GM12891 (cell line): ENCODE results near the gene GOSR2.
"Not testable (repeated sequence)": the region's sequence is repeated elsewhere in the genome, so short reads cannot be mapped to it uniquely, and the experiment has no call there.

Experiments
- DNase-seq: peaks from one replicate; pipeline ENCODE4 v3.0.0; 2011; ENCODE audit warnings: low spot score; ENCODE audit not compliant: insufficient read length
- FAIRE-seq: peaks from 2 replicates; lab custom pipeline; 2011; peaks lifted over from hg19 to GRCh38; lab: Jason Lieb, UNC
- PAX5 ChIP-seq: IDR thresholded peaks from 2 replicates; pipeline ENCODE4 v1.6.1; 2011; ENCODE audit warnings: low read length, moderate library complexity, mild to moderate bottlenecking; ENCODE audit not compliant: insufficient read depth, severe bottlenecking
- POLR2A ChIP-seq: IDR thresholded peaks from 2 replicates; pipeline ENCODE4 v1.6.1; 2011; ENCODE audit warnings: low read depth, low read length, control low read depth
- POLR2AphosphoS5 ChIP-seq: IDR thresholded peaks from 2 replicates; pipeline ENCODE4 v1.6.1; 2011; ENCODE audit warnings: low read depth, low read length, control low read depth
- POU2F2 ChIP-seq: IDR thresholded peaks from 2 replicates; pipeline ENCODE4 v1.6.1; 2011; ENCODE audit warnings: low read depth, mild to moderate bottlenecking, control low read depth, low read length, moderate library complexity
- SPI1 ChIP-seq: IDR thresholded peaks from 2 replicates; pipeline ENCODE4 v1.6.1; 2011; ENCODE audit warnings: low read depth, low read length, control low read depth
- TAF1 ChIP-seq: IDR thresholded peaks from 2 replicates; pipeline ENCODE4 v1.6.1; 2011; ENCODE audit warnings: low read depth, low read length, control low read depth

Gene GOSR2

DNA sequence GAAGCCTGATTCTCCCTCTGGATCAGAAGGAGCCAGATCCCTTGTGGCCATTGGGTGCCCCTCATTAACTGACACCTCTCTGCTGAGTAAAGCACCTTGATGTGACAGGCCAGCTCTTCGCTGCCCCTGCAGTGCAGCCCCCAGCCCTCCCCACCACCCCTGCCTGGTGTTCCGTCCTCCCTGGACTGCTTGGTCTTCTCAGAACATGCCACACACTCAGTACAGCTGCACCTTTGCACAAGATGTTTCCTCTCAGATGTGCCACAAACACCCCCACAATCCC, 20.2 kb downstream of the GOSR2 start:
- DNase-seq: no peak
- peak; percentile 81 for FAIRE-seq
- TF ChIP-seq POU2F2 (no peak), PAX5 (no peak), SPI1 (no peak), POLR2AphosphoS5 (no peak), TAF1 (no peak), POLR2A (no peak; the same call in 1 of the 2 replicates)

DNA sequence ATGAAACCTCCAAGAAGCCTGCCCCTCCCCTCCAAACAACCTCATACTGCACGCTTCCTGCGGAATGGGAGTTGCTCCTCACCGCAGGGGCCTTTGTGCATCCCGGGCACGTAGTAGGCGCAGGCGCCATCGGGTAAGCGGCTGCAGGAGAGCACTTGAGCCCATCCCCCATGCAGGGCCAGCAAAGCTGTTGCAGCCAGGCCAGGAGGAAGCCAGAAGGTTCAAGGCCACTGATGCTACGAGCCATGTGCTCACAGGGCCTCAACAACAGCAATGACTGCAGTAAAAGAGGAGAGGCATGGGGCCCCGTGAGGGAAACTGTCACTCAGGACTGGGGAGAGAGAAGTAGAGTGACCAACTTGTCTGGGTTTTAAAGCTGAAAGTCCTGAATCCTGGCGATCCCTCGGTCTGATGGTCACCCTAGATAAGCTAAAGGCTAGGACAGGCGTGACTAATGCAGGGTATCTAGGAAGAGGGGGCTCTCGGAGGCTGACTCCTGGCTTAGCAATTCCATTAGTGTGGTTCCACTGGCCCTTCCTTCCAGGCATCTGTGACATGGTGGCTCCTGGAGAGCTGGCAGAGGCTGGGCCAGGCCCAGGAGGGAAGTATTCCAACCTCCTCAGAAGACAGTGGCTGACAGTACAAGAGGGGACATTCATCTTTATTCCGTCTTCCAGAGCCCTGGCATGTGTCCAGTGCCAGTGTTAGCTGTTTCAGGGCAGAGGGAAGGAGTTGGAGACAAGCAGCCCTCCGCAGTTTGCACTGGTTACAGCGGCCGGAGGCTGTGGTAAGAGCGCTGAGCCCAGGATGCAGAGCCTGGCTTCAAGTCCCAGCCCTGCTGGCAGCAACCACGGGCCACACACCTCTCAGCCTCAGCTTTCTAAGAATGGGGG, 20.8 kb downstream of the GOSR2 start:
- FAIRE-seq (peak; percentile 56), DNase-seq (no peak)
- TF ChIP-seq POLR2A (peak; percentile 46; the same call in 1 of the 2 replicates), POLR2AphosphoS5 (no peak)

DNA sequence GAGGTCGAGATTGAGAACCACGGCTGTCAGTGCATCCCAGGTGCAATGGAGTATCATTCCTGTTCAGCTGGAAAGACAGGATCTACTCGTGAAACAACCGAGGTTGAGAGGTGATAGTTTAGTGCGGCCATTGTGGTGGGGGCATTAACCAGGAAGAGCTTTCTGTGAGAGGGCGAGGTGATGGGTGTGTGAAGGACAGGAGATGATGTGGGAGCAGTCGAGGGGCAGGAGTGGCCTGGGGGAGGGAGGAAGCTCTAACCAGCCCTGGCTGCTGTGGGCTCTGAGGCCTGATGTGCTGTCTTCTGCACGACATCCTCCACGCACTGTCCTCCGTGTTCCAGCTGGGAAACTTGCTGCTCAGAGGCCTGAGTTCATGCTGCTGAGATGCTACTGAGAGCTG, 22.0 kb downstream of the GOSR2 start:
- no peak for DNase-seq
- TF ChIP-seq POLR2A: no peak
- TF ChIP-seq POLR2AphosphoS5: no peak
- no peak for TF ChIP-seq POU2F2
- TF ChIP-seq PAX5: no peak
- TF ChIP-seq SPI1: no peak
- no peak for TF ChIP-seq TAF1
- FAIRE-seq: no peak

DNA sequence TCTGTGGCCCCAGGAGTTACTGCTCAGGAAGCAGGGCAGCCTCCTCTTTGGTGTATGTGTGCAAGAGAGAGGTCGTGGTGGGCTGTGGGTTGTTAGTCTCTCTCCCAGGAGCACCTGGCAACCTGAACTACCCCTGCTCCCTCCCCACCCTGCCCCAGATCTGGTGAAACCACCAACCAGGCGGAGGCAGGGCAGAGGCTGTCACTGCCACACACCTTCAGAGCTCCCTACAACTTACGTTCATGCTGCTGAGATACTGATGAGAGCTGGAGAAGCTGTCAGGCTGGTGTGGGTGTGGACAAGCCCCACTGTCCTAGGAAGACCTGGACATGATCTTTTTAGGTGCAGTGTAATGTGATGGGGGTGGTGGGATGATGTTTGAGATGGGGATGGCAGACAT, 24.3 kb downstream of the GOSR2 start:
- DNase-seq (no peak), FAIRE-seq (no peak)
- TF ChIP-seq TAF1 (no peak), POU2F2 (no peak)

DNA sequence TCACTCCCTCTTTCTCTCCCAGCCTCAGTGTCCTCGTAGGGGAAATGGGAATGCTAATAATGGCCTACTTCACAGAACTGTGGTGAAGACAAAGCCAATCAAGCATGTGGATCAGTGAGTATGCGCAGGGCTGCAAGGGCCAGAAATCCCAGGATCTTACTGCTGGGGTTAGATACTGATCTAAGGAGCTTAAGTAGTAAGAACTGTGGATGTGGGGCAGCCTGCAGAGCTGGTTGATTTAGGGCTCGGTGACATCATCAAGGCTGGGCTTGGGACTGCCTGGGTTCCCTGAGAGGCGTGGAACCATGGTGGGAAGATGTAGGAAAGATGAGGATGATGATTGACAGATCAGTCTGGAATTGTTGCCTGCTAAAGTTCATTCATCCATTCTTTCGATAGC, 25.6 kb downstream of the GOSR2 start:
- FAIRE-seq (no peak), DNase-seq (no peak)
- no peak for TF ChIP-seq POU2F2
- TF ChIP-seq POLR2AphosphoS5: no peak
- TF ChIP-seq PAX5: no peak
- no peak for TF ChIP-seq TAF1
- TF ChIP-seq POLR2A: no peak
- no peak for TF ChIP-seq SPI1

DNA sequence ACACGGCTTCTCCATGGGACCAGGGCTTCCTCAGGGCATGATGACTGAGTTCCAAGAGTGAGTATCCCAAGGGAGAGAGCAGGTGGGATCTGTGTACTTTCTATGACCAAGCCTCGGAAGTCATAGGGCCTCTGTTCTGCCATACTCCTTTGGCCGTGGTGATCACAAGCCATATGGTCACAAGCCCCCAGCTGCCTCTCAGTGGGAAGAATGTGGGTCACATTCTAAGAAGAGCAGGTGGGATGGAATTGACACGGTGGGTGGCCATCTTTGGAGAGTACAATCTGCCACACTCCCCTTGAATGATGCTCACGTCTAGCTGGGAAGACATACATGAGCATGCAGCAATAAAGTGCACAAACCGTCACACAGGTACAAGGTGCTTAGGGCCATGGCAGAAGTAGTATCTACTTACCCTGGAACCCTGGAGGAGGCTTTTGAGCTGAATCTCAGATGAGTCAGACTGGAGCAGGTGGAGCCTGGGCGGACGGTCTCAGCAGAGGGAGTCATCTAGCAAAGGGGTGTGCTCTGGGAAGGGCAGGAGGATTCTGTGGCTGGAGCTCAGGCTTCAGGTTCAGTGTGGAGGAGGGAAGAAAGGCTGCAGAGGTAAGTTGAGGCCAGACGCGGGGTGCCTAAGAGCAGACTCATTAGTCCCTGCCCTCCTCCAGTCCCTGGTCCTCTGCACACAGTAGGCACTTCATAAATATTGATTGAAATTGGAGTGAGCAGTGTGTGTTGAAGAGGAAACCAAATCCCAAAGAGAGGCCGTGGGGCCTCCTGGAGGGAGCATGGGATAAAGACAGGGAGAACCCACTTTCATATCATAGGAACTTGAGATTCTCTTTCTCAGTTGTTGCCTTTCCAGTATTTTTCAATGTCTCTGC, 26.6 kb downstream of the GOSR2 start:
- TF ChIP-seq POLR2AphosphoS5: no peak
- no peak for DNase-seq
- FAIRE-seq: no peak

DNA sequence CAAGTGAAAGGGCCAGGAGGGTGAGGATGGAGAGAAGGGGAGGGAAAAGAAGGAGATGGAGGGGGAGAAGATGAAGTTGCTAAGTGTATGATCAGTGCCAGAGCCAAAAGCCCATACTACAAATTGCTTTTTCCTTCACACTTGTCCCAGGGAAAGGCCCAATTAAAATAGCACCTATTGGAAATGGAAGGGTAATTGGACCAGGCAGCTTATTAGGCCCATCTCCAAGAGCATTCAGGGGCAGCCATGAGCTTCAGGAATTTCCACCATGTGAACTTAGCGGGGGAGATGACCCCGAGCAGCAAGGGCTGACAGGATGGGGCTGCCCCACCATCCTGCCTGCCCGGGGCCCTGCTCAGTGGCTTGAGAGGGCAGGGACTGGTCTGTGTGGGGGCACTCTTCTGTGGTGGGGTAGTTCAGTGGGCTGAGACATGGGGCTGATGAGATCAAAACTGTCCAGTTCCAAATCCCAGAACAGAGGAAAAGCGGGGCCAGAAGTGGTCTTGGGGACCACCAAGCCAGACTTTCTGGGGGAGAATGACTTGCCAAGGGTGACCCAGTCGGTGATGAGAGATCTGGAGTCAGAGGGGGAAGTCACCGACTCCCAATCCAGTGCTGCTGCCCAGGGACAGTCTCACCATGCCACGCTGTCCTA, 27.5 kb downstream of the GOSR2 start:
- FAIRE-seq: no peak
- TF ChIP-seq TAF1 (no peak), PAX5 (no peak), POLR2A (no peak), POLR2AphosphoS5 (no peak), POU2F2 (no peak), SPI1 (no peak)
- DNase-seq: no peak

DNA sequence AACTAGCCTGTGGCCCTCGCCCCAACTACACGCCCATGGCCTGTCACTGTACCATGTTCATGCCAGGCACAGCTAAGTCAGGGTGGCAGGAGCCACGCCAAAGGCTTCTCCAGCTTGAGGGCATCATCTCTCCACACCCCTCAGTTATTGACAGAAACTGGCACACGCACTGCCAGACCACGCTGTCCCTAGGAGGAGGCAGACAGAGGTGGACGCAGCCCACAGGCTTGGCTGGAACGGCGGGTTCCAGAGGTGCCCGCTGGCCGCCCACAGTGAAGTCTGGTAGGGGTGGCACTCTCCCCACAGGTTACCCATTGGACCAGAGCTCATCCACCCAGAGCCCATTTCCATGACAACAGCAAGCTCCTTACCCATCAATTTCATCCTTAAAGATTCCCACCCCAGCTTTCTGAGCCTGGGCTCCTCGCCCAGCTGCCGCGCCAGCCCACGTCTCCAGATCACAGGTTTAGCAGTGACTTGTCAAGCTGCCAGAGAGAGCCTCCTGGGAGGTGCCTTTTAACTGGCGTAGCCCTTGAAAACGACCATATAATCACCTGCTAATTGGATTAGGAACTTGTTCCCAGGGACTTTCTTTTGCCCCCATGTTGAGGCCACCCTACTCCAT, 28.1 kb downstream of the GOSR2 start:
- DNase-seq (no peak), FAIRE-seq (no peak)
- no peak for TF ChIP-seq POLR2A
- no peak for TF ChIP-seq SPI1
- no peak for TF ChIP-seq POU2F2
- TF ChIP-seq TAF1: no peak
- TF ChIP-seq POLR2AphosphoS5: no peak
- TF ChIP-seq PAX5: no peak

DNA sequence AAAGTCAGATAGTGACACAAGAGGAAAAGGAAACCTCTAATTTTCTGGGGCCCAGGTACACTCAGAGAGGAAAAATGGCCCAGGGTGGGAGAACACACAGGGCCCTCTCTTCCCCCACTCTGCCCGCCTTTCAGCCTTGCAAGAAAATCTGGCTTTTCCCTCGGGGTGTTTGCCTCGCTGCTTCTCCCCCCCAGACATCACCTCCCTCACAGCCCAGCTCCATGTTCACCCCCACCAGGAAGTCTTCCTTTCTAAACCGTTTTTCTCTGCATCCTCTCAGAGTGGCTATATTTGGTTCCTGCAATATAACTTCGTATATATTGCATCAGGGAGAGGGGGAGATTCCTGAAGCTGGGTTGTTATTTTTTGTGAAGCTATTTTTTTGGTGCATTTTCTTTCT, 28.7 kb downstream of the GOSR2 start:
- DNase-seq: no peak
- no peak for FAIRE-seq
- no peak for TF ChIP-seq TAF1

DNA sequence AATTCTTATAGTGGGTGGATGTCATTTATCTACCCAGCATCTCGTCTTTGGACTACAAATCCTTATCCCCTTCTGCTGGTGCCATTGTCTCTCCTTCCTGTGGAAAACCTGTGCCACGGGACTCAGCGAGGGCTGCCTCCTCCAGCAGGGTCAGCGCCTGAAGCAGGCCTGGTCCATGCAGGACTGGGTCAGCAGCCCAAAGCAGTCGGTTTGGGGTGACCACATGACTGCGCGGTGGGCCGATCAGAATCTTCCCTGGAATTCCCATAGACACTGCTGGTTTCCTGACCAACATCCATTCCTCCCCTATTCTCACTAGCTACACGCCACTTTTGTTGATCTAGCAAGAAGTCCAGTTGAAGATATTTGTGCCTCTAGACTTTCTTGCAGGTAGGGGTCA, 29.2 kb downstream of the GOSR2 start:
- DNase-seq (no peak), FAIRE-seq (no peak)
- no peak for TF ChIP-seq POLR2A
- no peak for TF ChIP-seq TAF1

DNA sequence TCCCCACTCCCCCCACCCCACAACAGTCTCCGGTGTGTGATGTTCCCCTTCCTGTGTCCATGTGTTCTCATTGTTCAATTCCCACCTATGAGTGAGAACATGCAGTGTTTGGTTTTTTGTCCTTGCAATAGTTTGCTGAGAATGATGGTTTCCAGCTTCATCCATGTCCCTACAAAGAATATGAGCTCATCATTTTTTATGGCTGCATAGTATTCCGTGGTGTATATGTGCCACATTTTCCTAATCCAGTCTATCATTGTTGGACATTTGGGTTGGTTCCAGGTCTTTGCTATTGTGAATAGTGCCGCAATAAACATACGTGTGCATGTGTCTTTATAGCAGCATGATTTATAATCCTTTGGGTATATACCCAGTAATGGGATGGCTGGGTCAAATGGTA, 30.2 kb downstream of the GOSR2 start:
- FAIRE-seq, DNase-seq: not testable (repeated sequence)
